PC-9 (cell line): ENCODE results near the gene CCDC148. TPM values are rescaled to one million over a fixed set of nuclear protein-coding genes. Genes with fewer than 3 reads are reported as not detected.

ENCODE experiments used
- BruUV-seq: library from RNA; stranded (reverse); fragments of 400-500 nt; replicated peaks from 2 replicates; lab custom pipeline; 2021; lab: Mats Ljungman, UMichigan
- CTCF ChIA-PET: fragments of 300-600 bp; sonication (Branson Sonifier 250); formaldehyde crosslinking; loops from one replicate; lab custom pipeline; 2022; ENCODE audit warnings: antibody characterized with exemption; lab: Charles Lee
- POLR2A ChIA-PET: fragments of 300-600 bp; sonication (Branson Sonifier 250); formaldehyde crosslinking; loops from one replicate; lab custom pipeline; 2022; ENCODE audit warnings: antibody characterized with exemption; ENCODE audit not compliant: unreplicated experiment; lab: Charles Lee
- DNase-seq, 2 experiments: peaks; one replicate each; pipeline versions ENCODE4 v3.0.0 to v3.0.0-alpha.2; 2015 to 2022; ENCODE audit warnings: mixed read lengths in 1 of 2
- H2AFZ ChIP-seq: fragments of 200-600 bp; sonication (generic); 2 replicates; pipeline ENCODE4 v1.8.1; 2017; ENCODE audit warnings: antibody characterized with exemption
- H3F3A ChIP-seq: fragments of 200-600 bp; sonication (generic); 2 replicates; pipeline ENCODE4 v1.8.1; 2017; ENCODE audit warnings: antibody characterized with exemption, mild to moderate bottlenecking, low read depth; ENCODE audit not compliant: insufficient read depth
- H3K27ac ChIP-seq: fragments of 200-600 bp; sonication (generic); 2 replicates; pipeline ENCODE4 v1.6.1; 2016; ENCODE audit warnings: mixed run types
- H3K27me3 ChIP-seq: fragments of 200-600 bp; sonication (generic); 2 replicates; pipeline ENCODE4 v1.6.1; 2016; ENCODE audit warnings: low read depth, mixed run types; ENCODE audit not compliant: insufficient read depth
- H3K36me3 ChIP-seq: fragments of 200-600 bp; sonication (generic); 2 replicates; pipeline ENCODE4 v1.6.1; 2016; ENCODE audit warnings: low read depth, mixed run types
- H3K4me1 ChIP-seq: fragments of 200-600 bp; sonication (generic); replicated peaks from 2 replicates; pipeline ENCODE4 v1.6.1; 2016; ENCODE audit warnings: mixed run types; ENCODE audit not compliant: insufficient read depth
- H3K4me2 ChIP-seq: fragments of 200-600 bp; sonication (generic); 2 replicates; pipeline ENCODE4 v1.6.1; 2017; ENCODE audit warnings: mixed run types
- H3K4me3 ChIP-seq: fragments of 200-600 bp; sonication (generic); 2 replicates; pipeline ENCODE4 v1.6.1; 2016; ENCODE audit warnings: mixed run types
- H3K79me2 ChIP-seq: fragments of 200-600 bp; sonication (generic); 2 replicates; pipeline ENCODE4 v1.6.1; 2017; ENCODE audit warnings: low read depth, mixed run types
- H3K9me2 ChIP-seq: fragments of 200-600 bp; sonication (generic); 2 replicates; pipeline ENCODE4 v1.8.1; 2017; ENCODE audit warnings: mild to moderate bottlenecking; ENCODE audit not compliant: insufficient read depth
- H3K9me3 ChIP-seq: fragments of 200-600 bp; sonication (generic); 2 replicates; pipeline ENCODE4 v1.8.1; 2016; ENCODE audit warnings: low read depth; ENCODE audit not compliant: insufficient read depth
- H4K20me1 ChIP-seq: fragments of 200-600 bp; sonication (generic); 2 replicates; pipeline ENCODE4 v1.8.1; 2017; ENCODE audit not compliant: insufficient read depth
- EZH2 ChIP-seq: fragments of 200-600 bp; sonication (generic); IDR thresholded peaks from 2 replicates; pipeline ENCODE4 v1.8.0; 2017; ENCODE audit warnings: antibody characterized with exemption, low read depth
- intact Hi-C: fragments of 100-400 bp; cut with micrococcal nuclease; formaldehyde crosslinking; loops from one replicate; pipeline ENCODE4 v1.10.0; 2022; ENCODE audit not compliant: unreplicated experiment
- total RNA-seq: library from RNA; stranded (reverse); gene quantifications from 2 replicates; pipeline ENCODE4 v1.2.3, GENCODE V29; 2021
- TF ChIP-seq, protein P1 (sequence below): fragments of 200-600 bp; sonication (generic); conservative IDR thresholded peaks from 2 replicates; pipeline ENCODE4 v1.6.1; 2017; ENCODE audit warnings: mixed run types, antibody characterized with exemption, mild to moderate bottlenecking, moderate library complexity

Gene CCDC148
- total RNA-seq, 1 experiment from 2014 or later: 1.8 TPM

DNA sequence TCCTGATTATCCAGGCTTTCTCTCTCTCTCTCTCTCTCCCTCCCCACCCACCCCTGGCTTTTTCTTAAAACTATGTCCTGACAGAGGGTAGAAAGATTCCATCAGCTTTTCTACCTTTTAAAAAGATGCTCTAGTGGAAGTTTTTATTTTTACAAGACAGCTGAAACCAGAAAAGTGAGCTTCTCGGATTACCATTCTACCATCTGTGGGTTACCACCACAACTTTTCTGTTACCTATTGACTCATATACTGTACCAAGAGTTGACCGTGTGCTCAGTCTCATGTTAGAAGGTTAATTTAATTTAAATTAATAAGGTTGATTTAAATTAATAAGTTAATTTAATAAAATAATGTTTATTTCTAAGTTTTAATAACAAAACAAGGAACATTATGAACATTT is 217.3 kb downstream of the CCDC148 start:
- Histone ChIP-seq H3K79me2 (no peaks in the 10 kb centered on the region), H3K4me1 (no peaks in the 10 kb centered on the region; the same call in 1 of the 2 replicates), H3K9me3 (no peaks in the 10 kb centered on the region), H3F3A (no peaks in the 10 kb centered on the region), H3K36me3 (no peaks in the 10 kb centered on the region), H3K27me3 (no peaks in the 10 kb centered on the region), H3K4me2 (no peak overlapping the region), H3K4me3 (no peak overlapping the region), H3K9me2 (no peaks in the 10 kb centered on the region), H2AFZ (no peak overlapping the region), H3K27ac (no peak overlapping the region), H4K20me1 (no peaks in the 10 kb centered on the region)
- DNase-seq: no peak
- POLR2A ChIA-PET: no interaction called here
- no TSS peak for BruUV-seq
- intact Hi-C loops: no loop called here
- no peak for TF ChIP-seq EZH2
- TF ChIP-seq, protein P1, sequence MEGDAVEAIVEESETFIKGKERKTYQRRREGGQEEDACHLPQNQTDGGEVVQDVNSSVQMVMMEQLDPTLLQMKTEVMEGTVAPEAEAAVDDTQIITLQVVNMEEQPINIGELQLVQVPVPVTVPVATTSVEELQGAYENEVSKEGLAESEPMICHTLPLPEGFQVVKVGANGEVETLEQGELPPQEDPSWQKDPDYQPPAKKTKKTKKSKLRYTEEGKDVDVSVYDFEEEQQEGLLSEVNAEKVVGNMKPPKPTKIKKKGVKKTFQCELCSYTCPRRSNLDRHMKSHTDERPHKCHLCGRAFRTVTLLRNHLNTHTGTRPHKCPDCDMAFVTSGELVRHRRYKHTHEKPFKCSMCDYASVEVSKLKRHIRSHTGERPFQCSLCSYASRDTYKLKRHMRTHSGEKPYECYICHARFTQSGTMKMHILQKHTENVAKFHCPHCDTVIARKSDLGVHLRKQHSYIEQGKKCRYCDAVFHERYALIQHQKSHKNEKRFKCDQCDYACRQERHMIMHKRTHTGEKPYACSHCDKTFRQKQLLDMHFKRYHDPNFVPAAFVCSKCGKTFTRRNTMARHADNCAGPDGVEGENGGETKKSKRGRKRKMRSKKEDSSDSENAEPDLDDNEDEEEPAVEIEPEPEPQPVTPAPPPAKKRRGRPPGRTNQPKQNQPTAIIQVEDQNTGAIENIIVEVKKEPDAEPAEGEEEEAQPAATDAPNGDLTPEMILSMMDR: no peak
- CTCF ChIA-PET: no interaction called here

DNA sequence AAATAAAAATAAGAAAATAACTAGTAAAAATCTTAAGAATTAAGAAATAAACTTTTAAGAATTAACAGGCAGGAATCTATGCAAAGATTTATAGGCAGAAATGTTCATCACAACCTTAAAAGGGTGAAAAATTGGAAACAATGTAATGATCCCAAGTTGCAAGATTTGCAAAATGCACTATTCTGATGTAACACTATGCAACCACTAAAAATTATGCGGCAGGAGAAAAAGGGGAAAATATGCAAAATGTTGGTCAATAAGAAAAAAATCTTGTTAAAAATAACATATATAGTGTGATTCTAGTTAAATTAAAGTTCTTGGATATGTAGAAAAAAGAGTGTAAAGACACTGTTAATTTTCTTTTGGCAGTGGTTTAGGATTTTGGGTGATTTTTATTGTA is 222.1 kb downstream of the CCDC148 start:
- H3K4me2 ChIP-seq: no peak overlapping the region
- no peaks in the 10 kb centered on the region for H4K20me1 ChIP-seq
- H3K4me3 ChIP-seq: no peak overlapping the region
- no peaks in the 10 kb centered on the region for H3K9me3 ChIP-seq
- H3K4me1 ChIP-seq: peaks cover 8% of the 10 kb centered on the region; the same call in 1 of the 2 replicates
- intact Hi-C loops: no loop called here
- H3K9me2 ChIP-seq: no peaks in the 10 kb centered on the region
- no peaks in the 10 kb centered on the region for H3K79me2 ChIP-seq
- BruUV-seq: no TSS peak
- no peak for DNase-seq
- H3K36me3 ChIP-seq: no peaks in the 10 kb centered on the region
- ChIA-PET CTCF (no interaction called here), POLR2A (no interaction called here)
- no peaks in the 10 kb centered on the region for H3F3A ChIP-seq
- peaks cover 7% of the 10 kb centered on the region; the same call in 1 of the 2 replicates for H3K27me3 ChIP-seq
- H3K27ac ChIP-seq: no peak overlapping the region
- no peak overlapping the region for H2AFZ ChIP-seq
- TF ChIP-seq EZH2: no peak
- TF ChIP-seq, protein P1: no peak

DNA sequence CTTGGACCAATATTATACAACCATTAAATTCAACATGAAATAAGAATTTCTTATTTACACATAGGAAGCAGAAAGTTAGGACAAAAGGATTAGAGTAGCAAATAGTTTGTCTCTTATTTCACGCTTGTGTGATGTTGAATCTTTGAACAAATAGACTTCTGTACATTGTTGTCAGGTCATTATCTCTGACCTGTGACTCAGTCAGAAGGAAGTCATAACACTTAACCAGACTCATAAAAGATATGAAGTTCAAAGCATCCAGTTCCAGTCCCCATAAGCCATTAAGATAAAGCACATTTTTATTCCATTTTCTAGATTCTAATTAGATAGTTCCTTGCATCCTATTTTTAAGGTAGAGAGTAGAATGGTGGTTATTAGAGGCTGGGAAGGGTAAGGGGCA is 224.1 kb downstream of the CCDC148 start:
- CTCF ChIA-PET: no interaction called here
- POLR2A ChIA-PET: no interaction called here
- no TSS peak for BruUV-seq
- H4K20me1 ChIP-seq: no peaks in the 10 kb centered on the region
- H3K36me3 ChIP-seq: no peaks in the 10 kb centered on the region
- DNase-seq: peak in 1 of 2 experiments; percentile 51
- no peak overlapping the region for H3K4me3 ChIP-seq
- no peaks in the 10 kb centered on the region for H3F3A ChIP-seq
- 0 out of 2 replicates have a peak, but pooled peaks cover 8% of the 10 kb centered on the region for H3K4me1 ChIP-seq
- H2AFZ ChIP-seq: no peak overlapping the region
- no peak overlapping the region for H3K4me2 ChIP-seq
- TF ChIP-seq, protein P1: no peak
- no peak for TF ChIP-seq EZH2
- peaks cover 7% of the 10 kb centered on the region; the same call in 1 of the 2 replicates for H3K27me3 ChIP-seq
- H3K9me3 ChIP-seq: no peaks in the 10 kb centered on the region
- no peaks in the 10 kb centered on the region for H3K9me2 ChIP-seq
- H3K79me2 ChIP-seq: no peaks in the 10 kb centered on the region
- H3K27ac ChIP-seq: no peak overlapping the region
- intact Hi-C loops: no loop called here
